Fibroblast of pulmonary artery (primary cell): Measurements from ENCODE around the gene TEAD1.

ENCODE experiments used
- DNase-seq: peaks from one replicate; pipeline ENCODE4 v3.0.0-alpha.2; 2010; ENCODE audit warnings: low read depth
- H3K4me3 ChIP-seq: replicated peaks from 2 replicates; pipeline ENCODE4 v1.5.1; 2011; ENCODE audit warnings: low read depth, mild to moderate bottlenecking, control low read depth, low read length, moderate library complexity
- TF ChIP-seq, protein P1 (sequence below): IDR thresholded peaks from 2 replicates; pipeline ENCODE4 v1.5.1; 2011; ENCODE audit warnings: mild to moderate bottlenecking, control low read depth, low read length, inconsistent platforms; ENCODE audit errors: missing control alignments

The TEAD1 gene

DNA sequence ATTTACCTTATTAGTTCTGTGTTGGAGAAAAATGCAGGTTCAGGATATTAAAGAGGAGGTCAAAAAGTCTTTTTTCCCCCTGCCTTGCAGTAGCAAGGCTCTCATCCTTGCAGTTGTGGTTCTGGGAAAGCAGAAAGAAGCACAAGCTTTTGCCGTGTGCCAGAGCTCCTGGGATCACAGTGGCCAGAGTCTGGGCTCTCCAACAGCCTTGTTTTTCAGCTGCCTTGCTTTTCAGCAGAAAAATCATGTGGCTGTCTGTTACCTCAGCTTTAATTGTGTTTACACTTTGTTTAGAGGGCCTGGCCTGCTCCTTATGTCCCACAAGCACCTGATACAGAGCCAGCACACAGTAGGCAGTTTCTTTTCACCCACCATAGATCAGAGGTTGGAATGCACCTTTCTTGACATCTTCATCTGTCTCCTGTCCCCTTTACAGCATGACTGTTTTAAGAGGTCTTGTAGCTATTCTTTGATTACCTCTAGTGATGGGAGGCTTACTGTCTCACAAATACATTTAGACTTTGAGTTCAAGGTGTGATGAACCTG is 67.5 kb downstream of the TEAD1 start:
- DNase-seq = no peak
- TF ChIP-seq, protein P1, sequence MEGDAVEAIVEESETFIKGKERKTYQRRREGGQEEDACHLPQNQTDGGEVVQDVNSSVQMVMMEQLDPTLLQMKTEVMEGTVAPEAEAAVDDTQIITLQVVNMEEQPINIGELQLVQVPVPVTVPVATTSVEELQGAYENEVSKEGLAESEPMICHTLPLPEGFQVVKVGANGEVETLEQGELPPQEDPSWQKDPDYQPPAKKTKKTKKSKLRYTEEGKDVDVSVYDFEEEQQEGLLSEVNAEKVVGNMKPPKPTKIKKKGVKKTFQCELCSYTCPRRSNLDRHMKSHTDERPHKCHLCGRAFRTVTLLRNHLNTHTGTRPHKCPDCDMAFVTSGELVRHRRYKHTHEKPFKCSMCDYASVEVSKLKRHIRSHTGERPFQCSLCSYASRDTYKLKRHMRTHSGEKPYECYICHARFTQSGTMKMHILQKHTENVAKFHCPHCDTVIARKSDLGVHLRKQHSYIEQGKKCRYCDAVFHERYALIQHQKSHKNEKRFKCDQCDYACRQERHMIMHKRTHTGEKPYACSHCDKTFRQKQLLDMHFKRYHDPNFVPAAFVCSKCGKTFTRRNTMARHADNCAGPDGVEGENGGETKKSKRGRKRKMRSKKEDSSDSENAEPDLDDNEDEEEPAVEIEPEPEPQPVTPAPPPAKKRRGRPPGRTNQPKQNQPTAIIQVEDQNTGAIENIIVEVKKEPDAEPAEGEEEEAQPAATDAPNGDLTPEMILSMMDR = no peak
- H3K4me3 ChIP-seq = no peak overlapping the region

- TF ChIP-seq, protein P1 = no peak
- DNase-seq = no peak
- no peak overlapping the region for H3K4me3 ChIP-seq
Observed at GRCh38 chr11:12743834-12744449, 69.7 kb downstream of the TEAD1 start.

- DNase-seq = no peak
- H3K4me3 ChIP-seq = no peak overlapping the region
- TF ChIP-seq, protein P1 = no peak
Observed at GRCh38 chr11:12744826-12745502, 70.7 kb downstream of the TEAD1 start.

- DNase-seq = no peak
- no peak overlapping the region for H3K4me3 ChIP-seq
- TF ChIP-seq, protein P1 = no peak
Observed at GRCh38 chr11:12745787-12746186, 71.6 kb downstream of the TEAD1 start.

GRCh38 chr11:12746593-12747097 is 72.4 kb downstream of the TEAD1 start:
- TF ChIP-seq, protein P1 = no peak
- peak; percentile 93 for DNase-seq
- no peak overlapping the region for H3K4me3 ChIP-seq

- no peak overlapping the region for H3K4me3 ChIP-seq
- TF ChIP-seq, protein P1 = no peak
- DNase-seq = no peak
Observed at GRCh38 chr11:12748561-12748960, 74.3 kb downstream of the TEAD1 start.
